Lower leg skin (tissue), 4 donors: ENCODE results near the gene GSTM1. TPM values are rescaled to one million over a fixed set of nuclear protein-coding genes. Genes with fewer than 3 reads are reported as not detected.

Experiments used
- DNase-seq, 2 donors: peaks; one replicate each; pipeline ENCODE4 v3.0.0-alpha.2; 2019; ENCODE audit warnings: low spot score in 2 of 2
- H3K4me3 ChIP-seq: fragments of 200-600 bp; sonication (generic); 2 replicates; pipeline ENCODE4 v1.5.1; 2017; ENCODE audit warnings: mild to moderate bottlenecking, low read depth; ENCODE audit not compliant: poor library complexity, severe bottlenecking
- CTCF ChIP-seq, 3 donors: fragments of 450-650 bp; IDR thresholded peaks; one replicate each; pipeline ENCODE4 v1.5.1; 2016; ENCODE audit warnings: antibody characterized with exemption in 3 of 3, mild to moderate bottlenecking in 3 of 3, moderate library complexity in 2 of 3
- POLR2A ChIP-seq, 2 donors: fragments of 450-650 bp; IDR thresholded peaks; one replicate each; pipeline ENCODE4 v1.6.1; 2016 to 2017; ENCODE audit warnings: antibody characterized with exemption in 2 of 2, mild to moderate bottlenecking in 1 of 2, moderate library complexity in 1 of 2
- WGBS, 2 donors: methylation state at CpG; one replicate each; pipeline ENCODE4 v1.1.5; 2018; 5-methylcytosine and 5-hydroxymethylcytosine counted together
- intact Hi-C: fragments of 100-400 bp; cut with DNase I; formaldehyde crosslinking; loops from one replicate; pipeline ENCODE4 v1.15.0; 2023; ENCODE audit warnings: low total_unique reads
- total RNA-seq, 4 donors: library from RNA; depleted of rRNA; stranded (reverse); fragments of >200 nt; gene quantifications; one replicate each; pipeline ENCODE4 v1.1.0, GENCODE V29; 2016

GSTM1 gene
- total RNA-seq = 10 to 100 TPM in 2 of 4 donors, not detected in 2; 26.1 to 60.4 TPM

DNA sequence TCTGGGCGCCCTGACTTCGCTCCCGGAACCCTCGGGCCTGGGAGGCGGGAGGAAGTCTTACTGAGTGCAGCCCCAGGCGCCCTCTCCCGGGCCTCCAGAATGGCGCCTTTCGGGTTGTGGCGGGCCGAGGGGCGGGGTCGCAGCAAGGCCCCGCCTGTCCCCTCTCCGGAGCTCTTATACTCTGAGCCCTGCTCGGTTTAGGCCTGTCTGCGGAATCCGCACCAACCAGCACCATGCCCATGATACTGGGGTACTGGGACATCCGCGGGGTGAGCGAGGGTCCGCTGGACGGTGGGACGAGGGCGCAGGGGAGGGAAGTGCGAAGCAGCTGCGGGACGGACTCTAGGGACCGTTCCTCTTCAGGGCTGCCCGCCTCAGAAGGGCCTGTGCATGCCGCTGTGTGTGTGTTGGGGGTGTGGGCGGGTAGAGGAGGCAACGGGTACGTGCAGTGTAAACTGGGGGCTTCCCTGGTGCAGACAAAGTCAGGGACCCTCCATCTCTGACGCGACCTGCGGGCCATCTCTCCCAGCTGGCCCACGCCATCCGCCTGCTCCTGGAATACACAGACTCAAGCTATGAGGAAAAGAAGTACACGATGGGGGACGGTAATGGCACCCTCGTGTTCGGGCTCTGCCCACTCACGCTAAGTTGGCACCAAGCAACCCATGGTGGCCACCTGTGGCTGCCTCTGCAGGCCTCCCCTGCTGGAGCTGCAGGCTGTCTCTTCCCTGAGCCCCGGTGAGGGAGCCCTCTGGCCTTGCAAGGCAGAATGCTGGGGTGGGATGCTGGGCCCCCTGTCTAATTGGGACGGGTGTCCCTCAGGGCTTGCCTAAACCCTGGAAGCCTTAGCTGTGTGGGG, at the start of gene GSTM1:
Gene GSTM1, plus strand, starts transcription at position 177 of the 859 bp plus-strand sequence. Its CDS starts 57 bp downstream, at position 234.
- TF ChIP-seq POLR2A (IDR thresholded peaks at IDR 0.05) (no peak), CTCF (IDR thresholded peaks at IDR 0.05) (no peak)
- no peak within 1 kb of the TSS for H3K4me3 ChIP-seq
- peak in 1 of 2 donors; percentile 95 for DNase-seq
- WGBS, 2 donors = no CpG with 5 or more reads among the region's 46 CpGs
- intact Hi-C loops = no loop called here

DNA sequence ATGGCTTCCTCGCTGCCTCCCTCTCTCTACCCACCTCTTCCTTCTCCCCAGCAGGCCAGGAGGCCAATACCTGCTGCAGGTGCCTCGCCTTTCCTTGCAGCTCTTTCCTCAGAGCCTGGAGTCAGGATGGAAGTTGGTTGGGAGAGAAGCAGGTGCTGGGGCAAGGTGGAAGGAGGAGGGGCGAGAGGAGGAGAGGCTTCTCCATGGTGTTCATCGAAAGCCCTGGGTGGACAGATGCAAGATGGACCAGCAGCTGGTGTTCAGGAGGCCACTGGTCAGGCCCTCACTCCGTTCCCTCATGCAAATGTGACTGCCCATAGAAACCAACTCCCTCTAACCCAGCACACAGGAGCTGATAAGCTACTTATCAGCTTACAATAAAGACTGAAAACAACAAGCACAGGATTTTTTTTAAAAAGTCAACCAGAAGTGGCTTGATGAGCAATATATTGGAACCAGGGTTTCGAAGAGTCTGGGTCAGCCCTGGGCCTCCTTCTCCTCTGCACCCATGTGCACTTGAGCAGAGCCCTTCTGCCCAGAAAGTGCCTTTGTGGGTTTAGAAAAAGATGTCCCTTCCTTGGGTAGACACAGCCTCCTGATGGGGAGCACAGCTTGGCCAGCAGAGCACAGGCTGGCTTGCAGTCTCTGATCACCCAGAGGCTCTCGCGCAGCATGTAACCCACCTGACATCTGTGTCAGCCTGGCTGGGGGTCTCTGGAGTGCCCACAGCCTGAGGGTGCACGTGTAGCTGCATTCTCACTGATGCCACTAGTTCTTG, 48.4 kb upstream of the GSTM1 start:
- DNase-seq = peak in 1 of 2 donors; percentile 9
- no peak overlapping the region for H3K4me3 ChIP-seq
- TF ChIP-seq CTCF (IDR thresholded peaks at IDR 0.05) = no peak
- TF ChIP-seq POLR2A (IDR thresholded peaks at IDR 0.05) = no peak
- WGBS, 2 donors = 82 to 95% methylated on average over 8 of the region's 9 CpGs
- intact Hi-C loops = loop anchor here (10.0 kb wide), 1 partner anchor 346 kb away; the partner anchor contains the start of gene AHCYL1

DNA sequence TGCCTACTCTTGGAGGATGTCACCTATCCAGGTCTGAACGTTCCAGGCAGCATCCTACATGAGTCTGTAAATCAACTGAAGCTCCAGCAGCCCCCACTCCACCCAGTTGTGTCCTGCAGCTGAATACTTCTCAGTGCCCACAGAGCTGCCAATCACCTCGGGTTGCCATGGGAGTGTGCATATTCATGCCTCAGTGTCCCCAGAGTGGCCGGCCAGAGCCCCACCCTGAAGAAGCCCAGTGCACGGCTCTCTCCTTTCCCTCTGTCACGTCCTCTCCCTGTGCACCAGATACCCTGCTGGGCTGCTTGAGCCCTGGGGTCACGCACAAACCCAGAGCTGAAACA, 47.8 kb upstream of the GSTM1 start:
- intact Hi-C loops = loop anchor here (5.0 to 10.0 kb wide), 2 partner anchors 132 to 345 kb away; partner anchors contain the start of gene AHCYL1
- WGBS, 2 donors = 39 to 45% methylated on average over 5 to 6 of the region's 6 CpGs
- DNase-seq = peak in 1 of 2 donors; percentile 9
- TF ChIP-seq CTCF (IDR thresholded peaks at IDR 0.05) (no peak), POLR2A (IDR thresholded peaks at IDR 0.05) (no peak)
- H3K4me3 ChIP-seq = no peak overlapping the region

DNA sequence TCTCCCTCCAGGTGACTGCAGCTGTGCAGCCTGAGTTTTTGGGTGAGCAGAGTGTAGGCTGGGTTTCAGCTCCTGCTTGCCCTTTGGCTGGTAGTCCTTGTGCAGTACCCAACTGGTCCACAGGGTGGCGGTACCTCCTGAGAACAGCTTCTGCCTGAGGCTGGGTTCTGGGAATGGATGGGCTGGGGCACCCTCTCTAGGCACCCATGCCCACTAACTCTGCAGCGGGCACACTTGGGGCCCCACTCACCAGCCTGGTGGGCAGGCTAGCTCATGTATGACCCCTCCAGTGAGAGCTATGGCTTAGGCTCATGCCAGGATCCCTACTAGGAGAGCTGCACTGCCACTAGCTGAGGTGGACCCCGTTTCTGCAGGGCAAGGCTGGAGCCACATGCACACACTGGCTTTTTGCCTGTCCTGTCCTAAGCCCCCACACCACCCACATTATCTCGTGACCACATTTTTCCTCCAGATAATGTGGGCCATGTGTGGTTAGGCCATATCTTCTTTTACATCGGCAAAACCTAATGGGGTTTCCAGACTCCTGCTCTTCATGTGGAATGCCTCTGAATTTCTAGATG, 47.2 kb upstream of the GSTM1 start:
- peak in 1 of 3 donors; percentile 78 for TF ChIP-seq CTCF (IDR thresholded peaks at IDR 0.05)
- TF ChIP-seq POLR2A (IDR thresholded peaks at IDR 0.05) = no peak
- 45 to 47% methylated on average over 4 to 5 of the region's 5 CpGs for WGBS, 2 donors
- H3K4me3 ChIP-seq = no peak overlapping the region
- intact Hi-C loops = loop anchor here (5.0 kb wide), 1 partner anchor 132 kb away; no protein-coding TSS in a partner anchor
- peak; percentile 81 to 98 for DNase-seq

DNA sequence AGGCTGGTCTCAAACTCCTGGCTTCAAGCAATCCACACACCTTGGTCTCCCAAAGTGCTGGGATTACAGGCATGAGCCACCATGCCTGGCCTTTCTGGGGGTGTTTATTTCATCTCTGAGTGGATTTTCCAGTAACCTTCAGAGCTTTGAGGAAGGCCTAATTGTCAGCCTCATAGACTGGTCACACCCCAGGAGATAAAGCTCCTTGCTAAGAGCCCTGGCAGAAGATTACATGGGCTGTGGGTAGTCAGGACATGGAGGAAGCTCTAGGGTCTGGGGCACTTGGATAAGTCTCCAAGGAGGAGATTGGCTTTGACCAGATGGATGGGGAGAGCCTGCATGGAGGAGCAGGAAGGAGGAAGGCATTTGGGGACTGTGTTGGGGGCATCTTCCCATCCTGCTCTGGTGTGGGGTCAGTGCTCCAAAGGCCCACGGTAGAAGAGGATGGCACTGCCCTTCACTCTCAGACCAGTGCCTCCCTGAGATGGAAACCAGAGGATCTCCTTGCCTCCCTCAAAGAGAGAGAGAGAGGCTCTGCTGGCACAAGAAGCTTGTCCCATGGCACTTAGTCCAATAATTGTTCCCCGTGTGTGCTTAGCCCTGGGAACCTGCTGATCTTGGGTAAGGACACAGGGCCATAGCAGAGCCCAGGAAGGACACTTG, 46.4 kb upstream of the GSTM1 start:
- TF ChIP-seq CTCF (IDR thresholded peaks at IDR 0.05) = no peak
- TF ChIP-seq POLR2A (IDR thresholded peaks at IDR 0.05) = no peak
- intact Hi-C loops = loop anchor here (5.0 kb wide), 1 partner anchor 131 kb away; no protein-coding TSS in a partner anchor
- 72 to 76% methylated on average over 2 of the region's 2 CpGs for WGBS, 2 donors
- DNase-seq = peak in 1 of 2 donors; percentile 4
- no peak overlapping the region for H3K4me3 ChIP-seq
